PFSK-1 (cell line): ENCODE measurements around the gene CTPS1.

Experiments used
- FOXP2 ChIP-seq: optimal IDR thresholded peaks from 2 replicates; pipeline ENCODE3; 2011; ENCODE audit warnings: borderline replicate concordance, control low read depth, inconsistent platforms; ENCODE audit not compliant: insufficient read depth; ENCODE audit errors: extremely low read length, extremely low read depth
- POLR2AphosphoS5 ChIP-seq: IDR thresholded peaks from 2 replicates; pipeline ENCODE4 v1.6.1; 2012; ENCODE audit warnings: low read depth, mild to moderate bottlenecking, control low read depth, low read length, moderate library complexity
- REST ChIP-seq, 2 experiments: IDR thresholded peaks; 2 replicates each; pipeline versions ENCODE4 v1.6.1 to v1.8.0; 2011 to 2012; ENCODE audit warnings: low read depth in 2 of 2, low read length in 2 of 2, control low read depth in 1 of 2, inconsistent platforms in 1 of 2, mild to moderate bottlenecking in 1 of 2, moderate library complexity in 1 of 2; ENCODE audit not compliant: insufficient read depth in 1 of 2
- SIN3A ChIP-seq: IDR thresholded peaks from 2 replicates; pipeline ENCODE4 v1.6.1; 2012; ENCODE audit warnings: mild to moderate bottlenecking, low read length, moderate library complexity, borderline replicate concordance; ENCODE audit not compliant: insufficient read depth
- TAF1 ChIP-seq: IDR thresholded peaks from 2 replicates; pipeline ENCODE4 v1.6.1; 2012; ENCODE audit warnings: low read length, control low read depth, borderline replicate concordance; ENCODE audit not compliant: insufficient read depth

DNA sequence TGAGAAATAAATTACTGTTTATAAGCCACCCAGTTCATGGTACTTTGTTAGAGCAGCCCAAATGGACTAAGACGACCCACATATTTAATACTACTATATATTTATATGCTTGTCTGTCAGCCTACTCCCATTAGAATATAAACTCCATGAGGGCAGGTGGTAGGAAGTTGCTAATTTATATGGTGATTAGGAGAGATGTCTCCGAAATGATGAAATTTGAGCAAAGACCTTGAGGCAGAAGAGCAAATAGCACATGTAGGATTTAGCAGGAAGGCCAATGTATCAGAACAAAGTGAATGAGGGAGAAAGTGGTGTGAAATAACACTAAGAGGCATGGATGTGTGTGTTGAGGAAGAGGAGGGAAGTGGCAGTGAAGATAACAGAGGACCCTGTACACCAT is 52.7 kb downstream of the CTPS1 start:
- TF ChIP-seq TAF1 (no peak), SIN3A (no peak), POLR2AphosphoS5 (no peak), REST (IDR thresholded peaks at IDR 0.05; ENCODE audit: insufficient read depth in 1 of 2, low read depth in 2 of 2, low read length in 2 of 2) (no peak), FOXP2 (no peak)
